GM06990 (cell line): ENCODE results near the gene NOL4L.

Source experiments
- DNase-seq: peaks from one replicate; pipeline ENCODE4 v3.0.0-alpha.2; 2011; ENCODE audit not compliant: insufficient read length; ENCODE audit errors: extremely low read depth
- H3K27me3 ChIP-seq: replicated peaks from 2 replicates; pipeline ENCODE4 v1.6.0; 2011; ENCODE audit warnings: low read length; ENCODE audit not compliant: control insufficient read depth, insufficient read depth
- H3K36me3 ChIP-seq: 2 replicates; pipeline ENCODE4 v1.5.1; 2011; ENCODE audit warnings: low read length; ENCODE audit not compliant: control insufficient read depth, insufficient read depth
- H3K4me3 ChIP-seq: replicated peaks from 2 replicates; pipeline ENCODE4 v1.5.1; 2011; ENCODE audit warnings: low read depth, mild to moderate bottlenecking, control low read depth, low read length
- CTCF ChIP-seq: IDR thresholded peaks from 2 replicates; pipeline ENCODE4 v1.5.1; 2011; ENCODE audit warnings: low read length, control low read depth, mild to moderate bottlenecking, inconsistent platforms; ENCODE audit not compliant: insufficient read depth, poor library complexity, severe bottlenecking

Gene NOL4L

GRCh38 chr20:32463642-32464400, 121.3 kb downstream of the NOL4L start:
- DNase-seq = no peak
- H3K4me3 ChIP-seq = no peak overlapping the region
- no peak for TF ChIP-seq CTCF
- no peaks in the 10 kb centered on the region for H3K36me3 ChIP-seq
- H3K27me3 ChIP-seq = no peaks in the 10 kb centered on the region

GRCh38 chr20:32462900-32463641, 122.1 kb downstream of the NOL4L start:
- no peak for DNase-seq
- Histone ChIP-seq H3K36me3 (no peaks in the 10 kb centered on the region), H3K27me3 (no peaks in the 10 kb centered on the region), H3K4me3 (no peak overlapping the region)
- TF ChIP-seq CTCF = no peak

GRCh38 chr20:32461836-32462600, 123.1 kb downstream of the NOL4L start:
- Histone ChIP-seq H3K36me3 (no peaks in the 10 kb centered on the region), H3K27me3 (no peaks in the 10 kb centered on the region)
- no peak for TF ChIP-seq CTCF

GRCh38 chr20:32460683-32461320, 124.3 kb downstream of the NOL4L start:
- TF ChIP-seq CTCF = no peak
- Histone ChIP-seq H3K27me3 (no peaks in the 10 kb centered on the region), H3K4me3 (no peak overlapping the region), H3K36me3 (no peaks in the 10 kb centered on the region)
- DNase-seq = no peak

More at GRCh38 chr20:32461836-32462600, 123.1 kb downstream of the NOL4L start:
- no peak overlapping the region for H3K4me3 ChIP-seq
- no peak for DNase-seq

GRCh38 chr20:32460231-32460630, 124.9 kb downstream of the NOL4L start:
- H3K4me3 ChIP-seq = no peak overlapping the region
- H3K36me3 ChIP-seq = no peaks in the 10 kb centered on the region; the same call in 1 of the 2 replicates
- H3K27me3 ChIP-seq = no peaks in the 10 kb centered on the region
- DNase-seq = no peak
- TF ChIP-seq CTCF = no peak
